Peyer's patch (tissue), 4 donors: ENCODE results near the gene EFCAB10.

ENCODE experiments used
- CTCF ChIP-seq, 6 experiments: fragments of 450-650 bp in 4 of 6; fragments of 200-600 bp in 2 of 6; sonication (generic) in 1 of 6; IDR thresholded peaks; one replicate each; pipeline ENCODE4 v1.5.1; 2017 to 2019; ENCODE audit warnings: antibody characterized with exemption in 6 of 6, mild to moderate bottlenecking in 3 of 6, moderate library complexity in 1 of 6
- POLR2A ChIP-seq, 2 donors: fragments of 450-650 bp; IDR thresholded peaks; one replicate each; pipeline ENCODE4 v1.5.1; 2017; ENCODE audit warnings: antibody characterized with exemption in 2 of 2, mild to moderate bottlenecking in 2 of 2, moderate library complexity in 2 of 2

- TF ChIP-seq CTCF (IDR thresholded peaks at IDR 0.05) (no peak), POLR2A (IDR thresholded peaks at IDR 0.05) (no peak)
Measured at GRCh38 chr7:105621617-105622016, 40.3 kb upstream of the EFCAB10 start.
